Subcutaneous abdominal adipose tissue (tissue), 5 donors: Measurements from ENCODE around the gene AFF1.

Source experiments
- H3K27ac ChIP-seq: one replicate; pipeline ENCODE4 v1.7.0; 2013; ENCODE audit warnings: low read depth, mild to moderate bottlenecking, inconsistent platforms, low read length, moderate library complexity
- H3K27me3 ChIP-seq, 5 donors: one replicate each; pipeline ENCODE4 v1.7.0; 2013; ENCODE audit warnings: low read length in 5 of 5, inconsistent platforms in 1 of 5; ENCODE audit not compliant: control insufficient read depth in 5 of 5, insufficient read depth in 4 of 5
- H3K36me3 ChIP-seq, 5 donors: one replicate each; pipeline ENCODE4 v1.7.0; 2013; ENCODE audit warnings: low read length in 5 of 5; ENCODE audit not compliant: control insufficient read depth in 5 of 5, insufficient read depth in 5 of 5
- H3K4me1 ChIP-seq, 5 donors: one replicate each; pipeline ENCODE4 v1.7.0; 2013; ENCODE audit warnings: low read length in 5 of 5, mild to moderate bottlenecking in 3 of 5, moderate library complexity in 1 of 5; ENCODE audit not compliant: control insufficient read depth in 5 of 5, insufficient read depth in 5 of 5
- H3K4me3 ChIP-seq, 5 donors: one replicate each; pipeline ENCODE4 v1.7.0; 2013; ENCODE audit warnings: low read length in 5 of 5, low read depth in 1 of 5
- H3K9ac ChIP-seq, 5 donors: one replicate each; pipeline ENCODE4 v1.7.0; 2013; ENCODE audit warnings: low read length in 5 of 5, mild to moderate bottlenecking in 4 of 5, moderate library complexity in 3 of 5
- H3K9me3 ChIP-seq, 5 donors: one replicate each; pipeline ENCODE4 v1.7.0; 2013; ENCODE audit warnings: low read length in 5 of 5; ENCODE audit not compliant: control insufficient read depth in 5 of 5
- donor health status: healthy.
- donor health status: healthy.
- donor health status: healthy.
- donor health status: healthy.
- donor health status: healthy.

The AFF1 gene

DNA sequence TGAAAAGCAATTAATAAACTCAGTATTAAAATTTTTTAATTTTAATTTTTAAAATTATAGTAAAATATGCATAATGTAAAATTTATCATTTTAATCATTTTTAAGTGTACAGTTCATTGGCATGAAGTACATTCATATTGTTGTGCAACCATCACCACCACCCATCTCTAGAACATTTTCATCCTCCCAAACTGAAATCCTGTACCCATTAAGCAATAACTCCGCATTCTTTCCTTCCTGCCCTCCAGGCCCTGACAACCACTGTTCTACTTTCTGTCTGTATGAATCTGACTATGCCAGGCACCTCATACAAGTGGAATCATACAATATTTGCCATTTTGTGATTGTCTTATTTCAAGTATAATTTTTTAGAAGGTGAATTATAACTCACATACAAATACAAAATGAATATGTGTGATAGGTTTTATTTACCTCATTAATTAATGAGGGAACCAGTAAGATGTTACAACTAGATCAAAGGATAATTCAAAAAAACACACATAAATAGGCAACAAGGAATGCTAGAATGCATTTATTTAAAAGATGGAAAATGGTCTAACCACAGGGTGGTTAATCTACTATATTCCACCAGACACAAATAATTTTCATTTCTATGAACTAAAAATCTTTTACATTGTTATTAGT is 13.1 kb upstream of the AFF1 start:
- peaks cover 0 to 3% (median 0%) of the 10 kb centered on the region in 5 donors for H3K36me3 ChIP-seq
- no peaks in the 10 kb centered on the region for H3K9me3 ChIP-seq
- no peaks in the 10 kb centered on the region for H3K27me3 ChIP-seq
- no peak overlapping the region for H3K4me3 ChIP-seq
- H3K9ac ChIP-seq, result no peak overlapping the region
- H3K27ac ChIP-seq, result peak overlapping the region; percentile 70
- peaks cover 6 to 35% (median 20%) of the 10 kb centered on the region in 5 donors for H3K4me1 ChIP-seq

DNA sequence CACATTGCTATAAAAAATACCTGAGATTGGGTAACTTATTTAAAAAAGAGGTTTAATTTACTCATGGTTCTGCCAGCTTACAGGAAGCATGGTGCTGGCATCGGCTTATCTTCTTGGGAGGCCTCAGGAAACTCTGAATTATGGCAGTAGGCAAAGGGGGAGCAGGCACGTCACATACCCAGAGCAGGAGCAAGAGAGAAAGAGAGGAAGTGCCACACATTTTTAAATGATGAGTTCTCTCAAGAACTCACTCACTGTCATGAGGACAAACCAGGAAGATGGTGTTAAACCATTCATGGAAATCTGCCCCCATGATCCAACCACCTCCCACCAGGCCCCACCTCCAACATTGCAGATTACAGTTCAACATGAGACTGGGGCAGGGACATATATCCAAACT is 10.0 kb upstream of the AFF1 start:
- H3K27me3 ChIP-seq, result no peaks in the 10 kb centered on the region
- H3K4me3 ChIP-seq, result no peak overlapping the region
- H3K27ac ChIP-seq, result no peak overlapping the region
- no peak overlapping the region for H3K9ac ChIP-seq
- peaks cover 0 to 24% (median 14%) of the 10 kb centered on the region in 5 donors for H3K4me1 ChIP-seq
- H3K9me3 ChIP-seq, result no peaks in the 10 kb centered on the region
- peaks cover 0 to 3% (median 0%) of the 10 kb centered on the region in 5 donors for H3K36me3 ChIP-seq

GRCh38 chr4:86926435-86927086 is 8.2 kb upstream of the AFF1 start:
- Histone ChIP-seq H3K27ac (no peak overlapping the region), H3K4me1 (peaks cover 0 to 11% (median 8%) of the 10 kb centered on the region in 5 donors), H3K9ac (no peak overlapping the region), H3K9me3 (no peaks in the 10 kb centered on the region), H3K27me3 (no peaks in the 10 kb centered on the region), H3K36me3 (peaks cover 0 to 5% (median 4%) of the 10 kb centered on the region in 5 donors), H3K4me3 (no peak overlapping the region)

DNA sequence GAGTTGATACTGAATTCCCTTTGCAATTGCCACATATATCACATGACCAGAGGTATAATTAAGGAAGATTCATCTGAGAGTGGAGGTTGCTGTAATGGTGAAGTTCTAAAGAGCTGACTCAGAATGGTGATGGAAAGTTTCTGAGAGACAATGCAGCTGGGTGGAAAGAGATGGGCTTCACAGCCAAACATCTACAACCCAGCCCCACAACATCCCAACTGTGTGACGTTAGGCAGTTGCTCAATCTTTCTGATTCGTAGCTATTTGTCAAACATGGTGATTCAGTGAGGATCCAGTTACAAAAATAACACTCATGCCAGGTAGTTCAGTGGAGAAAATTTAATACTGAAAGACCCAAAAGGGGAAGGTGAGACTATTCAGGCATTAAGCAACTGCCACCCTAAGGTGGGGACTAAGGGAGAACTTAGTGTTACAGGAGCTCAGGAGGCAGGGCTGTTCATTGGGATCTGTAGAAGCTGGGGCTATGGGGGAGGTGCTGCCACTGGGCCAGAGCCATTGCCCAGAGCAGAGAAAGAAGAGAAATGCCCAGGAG is 6.9 kb upstream of the AFF1 start:
- peaks cover 0 to 6% (median 3%) of the 10 kb centered on the region in 5 donors for H3K4me1 ChIP-seq
- H3K27me3 ChIP-seq, result no peaks in the 10 kb centered on the region
- H3K9me3 ChIP-seq, result no peaks in the 10 kb centered on the region
- H3K9ac ChIP-seq, result no peak overlapping the region
- peaks cover 0 to 5% (median 4%) of the 10 kb centered on the region in 5 donors for H3K36me3 ChIP-seq
- H3K27ac ChIP-seq, result peak overlapping the region; percentile 35
- H3K4me3 ChIP-seq, result no peak overlapping the region

DNA sequence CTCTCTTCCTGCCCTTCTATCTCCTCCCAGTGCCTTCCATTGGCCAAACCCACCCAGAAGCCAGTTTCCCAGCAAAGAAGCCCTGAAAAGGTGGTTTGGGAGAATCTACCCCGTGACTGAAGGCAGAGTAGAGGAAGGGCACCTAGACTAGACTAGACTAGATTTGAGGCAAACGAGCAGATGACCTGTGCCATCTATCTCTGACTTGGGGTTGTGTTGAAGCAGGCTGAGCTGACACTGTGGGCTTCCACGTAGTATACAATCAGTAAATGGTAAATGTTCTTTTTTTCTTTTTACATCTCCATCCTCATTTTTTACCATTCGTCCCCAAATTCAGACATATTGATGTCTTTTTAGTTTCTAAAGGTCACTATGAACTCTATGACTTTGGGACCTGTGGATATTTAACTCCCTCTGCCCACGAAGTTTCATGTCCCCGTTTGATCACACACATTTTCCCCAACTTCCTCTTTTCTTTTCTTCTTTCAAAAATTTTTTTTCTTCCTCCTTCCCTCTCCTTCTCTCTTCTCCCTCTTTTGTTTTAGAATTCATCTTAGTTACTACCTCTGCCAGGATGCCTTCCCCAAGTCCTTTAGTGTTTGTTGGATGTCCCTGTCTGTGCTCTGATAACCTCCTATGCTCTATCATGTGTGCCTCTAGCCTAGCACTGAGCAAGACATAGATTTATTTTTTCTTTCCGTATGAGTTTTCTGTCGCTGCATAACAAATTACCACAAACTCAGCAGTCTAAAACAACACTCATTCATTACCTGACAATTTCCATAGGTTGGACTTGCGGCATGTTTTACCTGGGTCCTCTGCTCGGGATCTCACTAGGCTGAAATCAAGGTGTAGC is 6.2 kb upstream of the AFF1 start:
- H3K4me3 ChIP-seq, result no peak overlapping the region
- H3K27ac ChIP-seq, result peak overlapping the region; percentile 35
- H3K9me3 ChIP-seq, result no peaks in the 10 kb centered on the region
- H3K4me1 ChIP-seq, result peaks cover 0 to 8% (median 4%) of the 10 kb centered on the region in 5 donors
- H3K9ac ChIP-seq, result no peak overlapping the region
- H3K36me3 ChIP-seq, result peaks cover 0 to 5% (median 4%) of the 10 kb centered on the region in 5 donors
- H3K27me3 ChIP-seq, result no peaks in the 10 kb centered on the region

GRCh38 chr4:86934147-86934770 is 552 bp upstream of the AFF1 start:
- Histone ChIP-seq H3K4me3 (peak overlapping the region; percentile 78 to 94 (median 82)), H3K4me1 (peaks cover 0 to 43% (median 26%) of the 10 kb centered on the region in 5 donors), H3K9me3 (no peaks in the 10 kb centered on the region), H3K27me3 (no peaks in the 10 kb centered on the region), H3K27ac (peak overlapping the region; percentile 99), H3K9ac (peak overlapping the region; percentile 80 to 95 (median 84)), H3K36me3 (peaks cover 0 to 5% (median 3%) of the 10 kb centered on the region in 5 donors)

GRCh38 chr4:86935566-86935852 is 698 bp downstream of the AFF1 start:
- peak overlapping the region; percentile 99 for H3K27ac ChIP-seq
- peak overlapping the region; percentile 82 to 94 (median 90) for H3K4me3 ChIP-seq
- H3K36me3 ChIP-seq, result peaks cover 0 to 5% (median 3%) of the 10 kb centered on the region in 5 donors
- no peaks in the 10 kb centered on the region for H3K27me3 ChIP-seq
- H3K4me1 ChIP-seq, result peaks cover 0 to 56% (median 38%) of the 10 kb centered on the region in 5 donors
- peak overlapping the region; percentile 82 to 95 (median 92) for H3K9ac ChIP-seq
- no peaks in the 10 kb centered on the region for H3K9me3 ChIP-seq

DNA sequence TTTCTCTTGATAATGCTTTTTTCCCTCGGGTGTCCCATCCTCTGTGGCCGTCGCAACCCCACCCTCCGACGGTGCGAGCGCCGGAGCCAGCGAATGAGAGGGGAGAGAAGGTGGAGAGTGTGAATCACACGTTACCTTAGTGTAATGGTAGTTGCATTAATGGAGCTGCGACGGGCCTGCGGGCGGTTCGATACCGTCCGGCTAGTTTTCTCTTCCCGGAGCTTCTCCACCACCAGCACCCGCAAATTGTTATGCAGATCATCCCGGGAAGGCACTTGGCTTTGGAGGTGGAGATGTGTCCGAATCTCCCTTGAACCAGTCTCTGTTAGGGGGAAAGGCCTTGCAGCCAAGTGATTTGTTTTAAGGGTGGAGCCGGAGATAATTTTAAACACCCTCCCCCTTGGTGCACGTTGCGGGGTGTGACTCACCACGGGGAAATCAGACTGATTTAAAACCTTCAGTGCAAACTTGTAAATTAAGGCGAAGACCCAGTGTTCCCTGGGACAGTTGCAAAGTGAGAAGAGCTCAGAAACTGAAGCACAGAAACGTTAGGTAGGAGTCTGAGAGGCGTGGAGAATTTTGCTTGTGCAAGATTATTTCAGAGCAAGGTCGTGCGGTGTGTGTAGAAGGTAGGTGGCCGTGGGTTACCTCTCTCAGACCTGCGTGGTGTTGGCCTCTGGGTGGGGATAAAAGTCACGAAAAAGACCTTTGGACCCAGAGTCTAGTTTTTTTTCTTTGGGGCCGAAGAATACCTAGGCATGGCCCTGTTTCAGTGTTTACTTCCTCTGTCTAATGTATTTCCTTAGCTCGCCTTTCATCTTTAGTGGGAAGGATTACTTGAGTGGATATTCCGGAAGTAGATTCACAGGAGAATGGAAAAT is 1.3 kb downstream of the AFF1 start:
- Histone ChIP-seq H3K27ac (peak overlapping the region; percentile 99), H3K36me3 (peaks cover 0 to 4% (median 0%) of the 10 kb centered on the region in 5 donors), H3K9ac (peak overlapping the region; percentile 82 to 95 (median 92)), H3K27me3 (no peaks in the 10 kb centered on the region), H3K4me1 (peaks cover 0 to 56% (median 39%) of the 10 kb centered on the region in 5 donors), H3K4me3 (peak overlapping the region; percentile 82 to 94 (median 90)), H3K9me3 (no peaks in the 10 kb centered on the region)
